GM12878 (cell line): ENCODE measurements around the gene TMEM17. TPM values are rescaled to one million over a fixed set of nuclear protein-coding genes. Genes with fewer than 3 reads are reported as not detected.

Experiments
- ATAC-seq: fragments of 200-7000 bp; cut with Tn5 transposase; 3 replicates; pipeline ENCODE4 v1.9.1; 2020; ENCODE audit warnings: mild to moderate bottlenecking, moderate library complexity
- BruUV-seq: library from RNA; stranded (reverse); fragments of 400-500 nt; replicated peaks from 2 replicates; lab custom pipeline; 2021; lab: Mats Ljungman, UMichigan
- CTCF ChIA-PET: fragments of 300-600 bp; sonication (Branson Sonifier 250); formaldehyde crosslinking; extraction: SDS; loops from one replicate; lab custom pipeline; 2021; ENCODE audit warnings: inconsistent platforms; lab: Yijun Ruan, JAX
- POLR2A ChIA-PET: fragments of 350-600 bp; formaldehyde crosslinking; extraction: SDS; loops from one replicate; lab custom pipeline; 2021; ENCODE audit warnings: inconsistent platforms; lab: Charles Lee
- RAD21 ChIA-PET: fragments of 300-600 bp; sonication (Branson Sonifier 250); formaldehyde crosslinking; loops from one replicate; lab custom pipeline; 2023; ENCODE audit warnings: antibody characterized with exemption; ENCODE audit not compliant: unreplicated experiment; lab: Charles Lee
- SMC1A ChIA-PET: fragments of 300-600 bp; sonication (Branson Sonifier 250); formaldehyde crosslinking; loops from one replicate; lab custom pipeline; 2023; ENCODE audit not compliant: unreplicated experiment, uncharacterized antibody; lab: Charles Lee
- DNase-seq: peaks from one replicate; pipeline ENCODE4 v3.0.0-alpha.2; 2011; ENCODE audit warnings: low read depth, low spot score
- FAIRE-seq: peaks from 3 replicates; lab custom pipeline; 2011; peaks lifted over from hg19 to GRCh38; lab: Jason Lieb, UNC
- H2AFZ ChIP-seq: 2 replicates; pipeline ENCODE4 v1.6.0; 2011; ENCODE audit warnings: low read depth, low read length, control low read depth; ENCODE audit not compliant: control insufficient read depth
- H3K27ac ChIP-seq: 2 replicates; pipeline ENCODE4 v1.5.1; 2011; ENCODE audit warnings: control low read depth; ENCODE audit not compliant: control insufficient read depth, insufficient read depth
- H3K27me3 ChIP-seq, 2 experiments: replicated peaks in 1 of 2; 2 replicates each; pipeline versions ENCODE4 v1.6.0 to v1.6.1; 2011; ENCODE audit warnings: low read length in 1 of 2; ENCODE audit not compliant: control insufficient read depth in 2 of 2, insufficient read depth in 2 of 2
- H3K36me3 ChIP-seq, 2 experiments: 2 replicates each; pipeline ENCODE4 v1.5.1; 2011; ENCODE audit warnings: low read length in 1 of 2; ENCODE audit not compliant: control insufficient read depth in 2 of 2, insufficient read depth in 2 of 2
- H3K4me1 ChIP-seq: 2 replicates; pipeline ENCODE4 v1.6.1; 2011; ENCODE audit warnings: mild to moderate bottlenecking, low read length, moderate library complexity, mixed read lengths; ENCODE audit not compliant: control insufficient read depth, insufficient read depth
- H3K4me2 ChIP-seq: 2 replicates; pipeline ENCODE4 v1.6.0; 2011; ENCODE audit warnings: control low read depth; ENCODE audit not compliant: control insufficient read depth, insufficient read depth
- H3K4me3 ChIP-seq: fragments of 200-600 bp; sonication (generic); 2 replicates; pipeline ENCODE4 v1.5.1; 2016
- H3K79me2 ChIP-seq: 2 replicates; pipeline ENCODE4 v1.6.0; 2011; ENCODE audit warnings: low read length; ENCODE audit not compliant: control insufficient read depth, insufficient read depth
- H3K9ac ChIP-seq: 2 replicates; pipeline ENCODE4 v1.8.0; 2011; ENCODE audit warnings: low read length, control low read depth, mixed read lengths; ENCODE audit not compliant: control insufficient read depth, insufficient read depth
- H3K9me3 ChIP-seq: replicated peaks from 3 replicates; pipeline ENCODE4 v1.5.1; 2011; ENCODE audit warnings: mild to moderate bottlenecking, low read length; ENCODE audit not compliant: control insufficient read depth, insufficient read depth
- H4K20me1 ChIP-seq: 2 replicates; pipeline ENCODE4 v1.6.0; 2011; ENCODE audit not compliant: control insufficient read depth, insufficient read depth
- BACH1 ChIP-seq: fragments of 450-650 bp; IDR thresholded peaks from 2 replicates; pipeline ENCODE4 v1.6.1; 2017; ENCODE audit warnings: mild to moderate bottlenecking, borderline replicate concordance
- BHLHE40 ChIP-seq, 2 experiments: fragments of 450-650 bp in 1 of 2; IDR thresholded peaks; 2 replicates each; pipeline ENCODE4 v1.6.1; 2011 to 2017; ENCODE audit warnings: low read depth in 2 of 2, borderline replicate concordance in 1 of 2, improper control_type of control experiment in 1 of 2, low read length in 1 of 2, mild to moderate bottlenecking in 1 of 2
- GATAD2B ChIP-seq: fragments of 450-650 bp; conservative IDR thresholded peaks from 2 replicates; pipeline ENCODE4 v1.6.1; 2017; ENCODE audit warnings: low read depth, mild to moderate bottlenecking, moderate library complexity
- NR2C1 ChIP-seq: fragments of 450-650 bp; IDR thresholded peaks from 2 replicates; pipeline ENCODE4 v1.6.1; 2017; ENCODE audit warnings: antibody characterized with exemption, mild to moderate bottlenecking, moderate library complexity
- POLR2A ChIP-seq: IDR thresholded peaks from 2 replicates; pipeline ENCODE4 v1.6.1; 2011; ENCODE audit warnings: low read depth, mild to moderate bottlenecking, low read length
- POLR2AphosphoS2 ChIP-seq: IDR thresholded peaks from 2 replicates; pipeline ENCODE4 v1.6.1; 2011; ENCODE audit warnings: low read depth, mild to moderate bottlenecking, low read length, improper control_type of control experiment, moderate library complexity
- WGBS: methylation state at CpG from one replicate; pipeline ENCODE4 v1.1.6; 2016; ENCODE audit warnings: low lambda C conversion rate; ENCODE audit not compliant: insufficient replicate concordance, insufficient coverage; ENCODE audit errors: missing lambda C conversion rate; 5-methylcytosine and 5-hydroxymethylcytosine counted together
- in situ Hi-C: fragments of 300-500 bp; cut with MboI; formaldehyde crosslinking; loops from 9 replicates; pipeline ENCODE4 v1.14.3; 2018; ENCODE audit warnings: mixed read lengths
- intact Hi-C: fragments of 100-400 bp; cut with micrococcal nuclease; formaldehyde crosslinking; loops from one replicate; pipeline ENCODE4 v1.14.2; 2022; ENCODE audit not compliant: unreplicated experiment
- polyA plus RNA-seq, 11 experiments: library from polyadenylated mRNA; depleted of rRNA in 4 of 11; unstranded in 6 of 11; stranded (reverse) in 5 of 11; fragments of >200 nt; fragmentation: Nextera tagmentation in 4 of 11; fragmentation: Illumina TruSeq in 1 of 11; extraction: Ambion mirVana in 4 of 11; extraction: Trizol in 1 of 11; gene quantifications; 1 replicate in 1 of 11; 2 replicates in 10 of 11; pipeline versions ENCODE4 v1.2.1 to v1.2.3, GENCODE V29; 2011 to 2016; ENCODE audit warnings: inconsistent platforms in 2 of 11, missing spikeins in 2 of 11, low read depth in 1 of 11
- total RNA-seq, 4 experiments: library from RNA; depleted of rRNA in 3 of 4; stranded (reverse); fragments of >200 nt in 3 of 4; fragmentation: Illumina TruSeq in 1 of 4; extraction: Trizol in 1 of 4; gene quantifications; 2 replicates each; pipeline versions ENCODE4 v1.2.1 to v1.2.3, GENCODE V29; 2013 to 2021

The TMEM17 gene
- total and polyA plus RNA-seq, 10 of the 15 experiments (the other 5 are each of a cell fraction or from before 2014, with no cell fraction given) = 0.87 to 2.6 (median 1.4) TPM

DNA sequence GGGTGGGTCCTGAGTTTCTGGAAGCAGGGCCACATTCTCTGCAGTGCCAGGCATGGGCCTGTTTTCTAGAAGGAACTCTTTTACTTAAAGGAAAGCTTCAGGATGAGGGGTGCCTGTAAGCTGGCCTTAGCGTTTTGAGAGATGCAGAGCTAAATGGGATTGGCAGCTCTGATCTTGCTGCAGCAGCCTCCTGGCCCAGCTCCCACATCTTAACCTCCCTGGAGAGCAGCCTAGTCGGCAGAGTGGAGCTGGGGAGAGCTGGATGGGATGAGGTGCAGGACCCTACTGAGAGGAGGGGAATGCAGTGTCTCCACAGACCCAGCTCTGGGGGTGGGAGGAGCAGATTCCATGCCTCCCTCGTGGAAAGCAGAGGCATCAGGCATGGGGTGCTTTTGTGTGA lies 52.0 kb downstream of the TMEM17 start:
- no peak for ATAC-seq
- H3K4me3 ChIP-seq = no peak overlapping the region
- no peaks in the 10 kb centered on the region for H3K27me3 ChIP-seq
- H3K79me2 ChIP-seq = no peaks in the 10 kb centered on the region
- no peaks in the 10 kb centered on the region for H4K20me1 ChIP-seq
- no peak overlapping the region for H3K9ac ChIP-seq
- CTCF ChIA-PET = interaction anchor here (0.9 to 11.6 kb wide), 4 partner anchors 38 to 459 kb away, joined by 3 to 249 read pairs (median 3); no protein-coding TSS in a partner anchor
- no peak for FAIRE-seq
- H3K4me2 ChIP-seq = no peak overlapping the region
- RAD21 ChIA-PET = interaction anchor here (1.0 to 8.9 kb wide), 4 partner anchors 15 to 460 kb away, joined by 3 to 183 read pairs (median 4); no protein-coding TSS in a partner anchor
- DNase-seq = no peak
- no peak overlapping the region for H3K27ac ChIP-seq
- H2AFZ ChIP-seq = no peak overlapping the region; the same call in none of the 2 replicates
- BruUV-seq = no TSS peak
- POLR2A ChIA-PET = interaction anchor here (0.6 kb wide), 1 partner anchor 293 kb away, joined by 3 read pairs; no protein-coding TSS in a partner anchor
- H3K4me1 ChIP-seq = no peaks in the 10 kb centered on the region
- H3K36me3 ChIP-seq = no peaks in the 10 kb centered on the region
- 49% methylated on average over 3 of the region's 3 CpGs for WGBS
- in situ Hi-C loops (loop anchor here (25.0 kb wide), 1 partner anchor 1033 kb away; no protein-coding TSS in a partner anchor), intact Hi-C loops (loop anchor here (10.0 kb wide), 1 partner anchor 601 kb away; the partner anchor contains the start of gene OTX1)
- no peak for TF ChIP-seq POLR2A
- TF ChIP-seq BHLHE40 (IDR thresholded peaks at IDR 0.05; ENCODE audit: borderline replicate concordance in 1 of 2, low read depth in 2 of 2, low read length in 1 of 2) = no peak
- no peak for TF ChIP-seq GATAD2B
- TF ChIP-seq POLR2AphosphoS2 = no peak
- TF ChIP-seq BACH1 = no peak
- no peak for TF ChIP-seq NR2C1
- H3K9me3 ChIP-seq = no peaks in the 10 kb centered on the region
- SMC1A ChIA-PET = interaction anchor here (0.8 to 11.7 kb wide), 7 partner anchors 14 to 498 kb away, joined by 3 to 201 read pairs (median 4); no protein-coding TSS in a partner anchor
